GM19351 (cell line): ENCODE measurements around the gene LPGAT1.

Experiments
- ATAC-seq: cut with Tn5 transposase; IDR thresholded peaks from one replicate; pipeline ENCODE4 v1.9.1; 2021; ENCODE audit warnings: mild to moderate bottlenecking, moderate library complexity; ENCODE audit not compliant: unreplicated experiment

Gene LPGAT1

GRCh38 chr1:211829343-211830054, 1.1 kb downstream of the LPGAT1 start:
- ATAC-seq, result no peak

- no peak for ATAC-seq
Measured at GRCh38 chr1:211828584-211829342, 1.8 kb downstream of the LPGAT1 start.

DNA sequence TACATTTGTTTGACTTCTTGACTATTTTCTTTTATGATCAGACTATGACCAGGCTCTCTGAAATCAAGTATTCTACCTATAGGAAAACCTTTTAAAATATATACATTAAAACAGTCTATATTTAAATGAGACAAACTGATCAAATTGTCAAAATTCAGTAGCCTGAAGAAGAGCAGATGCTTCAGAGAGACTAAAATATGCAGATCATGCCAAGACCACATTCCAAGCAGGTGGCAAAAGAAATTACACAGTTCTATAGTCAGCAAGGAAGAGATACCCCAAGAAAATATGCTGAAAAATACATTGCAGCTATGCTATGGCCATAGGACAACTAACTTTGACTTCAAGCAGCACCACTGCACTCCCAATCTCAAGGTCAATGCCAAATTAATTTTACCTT, 3.5 kb downstream of the LPGAT1 start:
- ATAC-seq, result no peak

- no peak for ATAC-seq
Measured at GRCh38 chr1:211825980-211826379, 4.6 kb downstream of the LPGAT1 start.

- no peak for ATAC-seq
Measured at GRCh38 chr1:211822677-211823407, 7.7 kb downstream of the LPGAT1 start.

DNA sequence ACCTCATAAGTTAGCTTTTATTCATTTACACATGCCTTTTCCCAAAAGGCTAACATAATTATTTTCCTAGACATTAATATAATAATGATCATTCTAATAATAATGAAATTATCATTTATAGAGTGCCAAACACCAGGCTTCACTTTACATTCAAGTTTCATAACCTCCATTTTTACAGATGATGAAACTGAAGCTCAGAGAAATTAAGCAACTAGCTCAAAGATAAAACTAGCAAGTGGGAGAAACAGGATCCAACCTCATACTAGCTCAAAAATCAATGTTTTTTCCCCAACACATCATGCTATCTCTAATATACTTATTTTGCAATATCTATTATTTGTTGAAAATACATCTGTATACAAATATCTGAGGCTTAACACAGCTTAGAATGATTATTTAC, 14.0 kb downstream of the LPGAT1 start:
- no peak for ATAC-seq

DNA sequence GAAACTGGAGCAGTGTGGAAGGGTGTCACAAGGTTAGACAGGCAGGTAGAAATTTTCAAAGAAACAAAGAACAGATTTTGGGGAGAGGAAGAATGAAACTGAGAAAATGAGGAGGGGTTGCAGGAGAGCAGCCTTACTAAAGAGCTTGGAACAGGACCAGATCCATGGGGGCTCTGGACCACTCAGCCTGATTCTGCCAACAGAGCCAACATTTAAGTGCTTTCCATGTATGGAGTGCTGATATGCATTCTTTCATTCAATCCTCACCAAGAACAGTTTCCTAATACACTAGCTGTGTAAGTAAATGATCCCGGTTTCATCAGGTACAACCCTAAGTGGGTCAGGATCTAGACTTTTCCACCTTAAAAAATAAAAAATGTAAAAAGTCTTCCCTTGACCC, 16.2 kb downstream of the LPGAT1 start:
- ATAC-seq, result no peak

GRCh38 chr1:211813590-211813989, 17.0 kb downstream of the LPGAT1 start:
- ATAC-seq, result no peak

- no peak for ATAC-seq
Measured at GRCh38 chr1:211812584-211812983, 18.0 kb downstream of the LPGAT1 start.

DNA sequence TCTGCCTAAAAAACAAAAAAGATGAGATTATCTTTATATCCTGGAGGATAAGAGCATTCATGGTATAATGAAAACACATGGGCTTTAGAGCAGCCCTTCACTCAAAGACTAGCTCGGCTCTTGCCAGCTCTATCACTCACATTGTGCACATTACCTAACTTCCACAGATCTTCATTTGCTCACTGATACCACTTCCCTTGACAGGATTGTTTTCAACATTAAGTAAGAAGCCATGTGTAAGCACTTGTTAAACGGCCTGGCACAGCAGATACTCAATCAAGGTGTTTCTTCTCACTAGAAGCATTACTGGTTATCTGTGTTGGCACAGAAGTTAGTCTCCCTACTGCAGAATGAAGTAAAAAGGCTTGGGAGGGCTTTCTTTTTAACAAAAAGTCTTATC, 18.7 kb downstream of the LPGAT1 start:
- no peak for ATAC-seq

GRCh38 chr1:211811126-211811525, 19.4 kb downstream of the LPGAT1 start:
- ATAC-seq, result no peak

GRCh38 chr1:211808475-211808874, 22.1 kb downstream of the LPGAT1 start:
- no peak for ATAC-seq

GRCh38 chr1:211804915-211805314, 25.6 kb downstream of the LPGAT1 start:
- ATAC-seq, result no peak

GRCh38 chr1:211800925-211801607, 29.5 kb downstream of the LPGAT1 start:
- no peak for ATAC-seq

GRCh38 chr1:211797994-211798393, 32.6 kb downstream of the LPGAT1 start:
- ATAC-seq, result no peak

- no peak for ATAC-seq
Measured at GRCh38 chr1:211791979-211792378, 38.6 kb downstream of the LPGAT1 start.

DNA sequence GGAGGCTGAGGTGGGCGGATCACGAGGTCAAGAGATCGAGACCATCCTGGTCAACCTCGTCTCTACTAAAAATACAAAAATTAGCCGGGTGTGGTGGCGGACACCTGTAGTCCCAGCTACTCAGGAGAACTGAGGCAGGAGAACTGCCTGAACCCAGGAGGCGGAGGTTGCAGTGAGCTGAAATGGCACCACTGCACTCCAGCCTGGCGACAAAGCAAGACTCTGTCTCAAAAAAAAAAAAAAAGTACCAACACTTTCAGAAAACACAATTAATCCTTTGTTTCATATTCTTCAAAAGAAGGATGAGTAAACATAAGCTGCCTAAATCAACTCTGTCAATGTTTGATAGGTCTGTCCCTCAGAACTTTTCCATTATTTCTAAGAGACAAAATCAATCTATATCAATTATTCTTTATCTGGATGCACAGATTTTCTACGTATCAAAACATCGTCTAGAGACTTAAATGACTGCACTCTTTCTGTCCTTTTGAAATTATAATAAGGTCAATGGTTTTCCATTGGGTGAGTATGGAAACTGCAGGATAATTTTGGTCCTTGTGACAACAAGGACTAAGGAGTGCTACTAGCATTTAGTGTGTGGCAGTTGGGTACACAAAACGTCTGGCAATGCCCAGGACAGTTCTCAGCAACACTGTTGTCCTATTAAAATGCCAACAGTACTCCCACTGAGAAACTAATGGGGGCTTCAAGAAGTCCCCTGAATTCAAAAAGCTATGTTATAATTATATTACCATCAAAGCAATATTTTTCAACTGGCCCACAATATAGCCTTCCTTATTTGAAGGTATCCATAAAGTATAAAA, 40.7 kb downstream of the LPGAT1 start:
- ATAC-seq, result no peak

DNA sequence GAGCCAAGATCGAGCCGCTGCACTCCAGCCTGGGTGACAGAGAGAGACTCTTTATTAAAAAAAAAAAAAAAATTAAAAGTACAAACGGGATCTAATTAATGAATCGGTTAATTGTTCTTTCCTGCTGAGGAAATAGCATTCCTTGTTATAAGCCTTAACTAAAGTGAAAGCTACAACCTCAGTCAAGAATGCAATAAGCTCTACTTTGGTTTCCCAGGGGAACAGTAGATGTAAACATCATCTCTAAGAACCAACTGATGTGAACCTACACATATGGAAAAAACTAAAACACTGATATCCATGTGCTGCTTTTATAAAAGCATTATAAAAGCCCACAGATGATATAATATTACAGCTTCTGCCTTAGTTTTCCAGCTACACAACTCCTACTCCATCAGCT, 41.9 kb downstream of the LPGAT1 start:
- ATAC-seq, result no peak

- ATAC-seq, result no peak
Measured at GRCh38 chr1:211783897-211784296, 46.7 kb downstream of the LPGAT1 start.

DNA sequence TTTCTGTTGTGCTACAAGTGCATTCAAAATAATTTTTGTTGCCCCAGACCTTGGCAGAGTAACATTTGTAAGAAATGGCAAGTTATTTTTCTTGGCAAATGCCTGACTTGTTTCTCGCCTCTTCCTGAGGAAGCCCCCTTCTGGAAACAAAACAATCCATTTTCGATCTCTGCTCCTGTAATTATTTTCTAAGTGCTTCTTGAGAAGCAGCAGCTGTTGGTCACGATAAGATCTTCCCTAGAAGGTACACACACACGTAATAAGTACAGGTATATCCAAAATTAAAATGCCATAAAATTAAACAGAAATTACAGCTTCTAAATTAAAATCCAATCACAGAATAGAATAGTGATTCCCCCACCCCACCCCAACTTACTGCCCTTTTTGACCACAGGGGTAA, 47.3 kb downstream of the LPGAT1 start:
- no peak for ATAC-seq
